ENCODE data around the gene EFEMP1. TPM values are rescaled to one million over a fixed set of nuclear protein-coding genes. Genes with fewer than 3 reads are reported as not detected.

EFEMP1 gene
- total RNA-seq, 1 experiment from 2014 or later, result 292 TPM

DNA sequence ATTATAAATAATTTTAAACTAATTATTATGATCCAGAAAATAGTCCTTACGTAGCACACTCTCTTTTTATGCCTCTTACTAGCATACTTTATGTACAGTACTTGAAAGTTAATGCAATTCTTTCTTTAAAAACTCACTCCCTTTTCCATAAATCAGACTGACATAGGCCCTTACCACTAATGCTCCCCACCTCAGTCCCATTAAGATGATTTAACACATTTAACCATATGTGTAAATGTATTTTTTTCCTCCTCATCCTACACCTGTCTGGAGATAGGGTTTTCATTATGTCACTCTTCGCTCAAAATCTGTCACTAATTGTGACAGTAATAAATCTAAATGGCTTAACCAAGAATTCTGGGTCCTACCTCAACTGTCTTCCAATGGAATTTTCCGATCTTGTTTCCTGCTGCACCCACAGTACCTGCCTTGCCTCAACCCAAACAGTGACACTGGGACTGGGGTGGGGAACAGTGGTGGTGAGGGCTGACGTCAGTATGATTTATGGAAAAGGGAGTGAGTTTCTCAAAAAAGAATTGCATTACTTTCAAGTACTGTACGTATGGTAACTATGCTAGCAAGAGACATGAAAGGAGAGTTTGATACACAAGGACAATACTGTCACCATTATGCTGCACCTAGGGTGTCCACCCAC lies 25.1 kb downstream of the EFEMP1 start:
- no peak for DNase-seq (ENCODE audit: low read depth)

DNA sequence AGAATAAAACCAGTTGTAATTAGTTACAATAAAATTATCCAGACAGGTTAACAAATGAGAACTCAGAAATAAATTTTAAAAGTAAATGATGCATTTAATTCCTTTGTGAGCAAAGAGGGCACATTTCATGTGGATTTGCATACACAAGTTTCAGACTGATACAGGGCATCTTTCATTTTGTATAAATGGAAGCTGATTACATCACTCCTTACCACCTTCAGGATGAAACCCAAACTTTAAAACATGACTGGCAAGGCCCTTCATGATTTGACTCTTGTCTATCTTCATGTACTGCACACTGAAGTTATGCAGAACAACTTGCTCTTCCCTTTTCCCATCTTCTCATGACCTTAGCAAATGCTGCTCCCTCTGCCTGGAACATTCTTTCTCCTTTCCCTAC lies 26.9 kb downstream of the EFEMP1 start:
- no peak for DNase-seq (ENCODE audit: low read depth)

DNA sequence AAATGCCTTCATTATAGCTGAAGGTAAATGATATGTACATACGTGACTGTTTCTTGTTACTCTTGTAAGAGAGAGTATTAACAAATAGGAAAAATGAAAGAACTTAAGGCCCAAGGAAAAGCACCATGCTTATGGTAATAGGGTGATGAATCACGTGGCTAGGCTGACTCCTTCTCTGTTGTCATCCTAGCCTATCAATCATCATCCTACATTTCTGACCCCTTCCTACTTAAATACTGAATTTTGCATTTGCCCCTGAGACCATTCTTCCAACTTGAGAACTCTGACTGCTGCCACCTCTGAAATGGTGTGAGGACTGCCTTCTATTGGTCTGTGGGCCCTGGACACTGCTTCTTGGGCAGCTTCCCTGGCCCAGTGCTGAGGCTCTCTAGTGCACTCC lies 28.9 kb downstream of the EFEMP1 start:
- no peak for DNase-seq (ENCODE audit: low read depth)

DNA sequence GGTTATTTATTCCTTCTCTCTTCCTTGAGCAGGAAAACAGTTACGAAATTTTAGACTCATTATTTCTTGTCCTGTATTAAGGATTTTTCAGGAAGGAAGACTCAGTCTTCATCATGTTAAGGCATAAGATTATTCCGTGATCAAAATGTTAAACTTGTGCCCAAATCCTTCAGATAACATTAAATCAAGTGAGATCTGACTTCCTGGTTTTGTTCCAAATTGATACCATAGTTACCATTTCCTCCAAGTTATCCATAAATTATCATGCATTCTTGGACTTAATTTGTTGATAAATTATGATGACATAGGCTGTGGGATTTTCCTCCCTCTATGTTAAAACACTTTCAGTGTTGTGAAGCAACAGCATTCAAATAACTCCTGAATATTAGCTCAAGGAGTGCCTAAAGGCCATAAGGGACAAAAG lies 31.9 kb downstream of the EFEMP1 start:
- DNase-seq (ENCODE audit: low read depth), result no peak

DNA sequence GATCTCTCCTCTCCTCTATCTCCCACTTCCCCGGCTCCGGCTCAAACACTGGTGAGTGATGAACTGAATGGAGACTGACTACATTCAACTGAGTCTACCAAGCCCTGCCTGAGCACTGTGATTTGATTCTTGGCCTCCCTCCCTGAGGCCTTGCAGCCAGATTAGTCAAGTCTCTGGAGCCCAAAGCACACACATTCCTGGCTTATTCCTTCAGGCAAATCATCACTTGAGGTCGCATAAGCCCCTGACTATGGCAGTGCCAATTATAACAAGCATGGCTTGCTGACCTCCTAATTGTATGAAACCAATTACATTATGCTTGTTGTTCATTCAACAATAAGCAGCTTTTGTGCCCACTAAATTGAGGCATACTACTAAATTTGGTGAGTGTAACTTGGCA lies 34.6 kb downstream of the EFEMP1 start:
- DNase-seq (ENCODE audit: low read depth), result peak; percentile 62

DNA sequence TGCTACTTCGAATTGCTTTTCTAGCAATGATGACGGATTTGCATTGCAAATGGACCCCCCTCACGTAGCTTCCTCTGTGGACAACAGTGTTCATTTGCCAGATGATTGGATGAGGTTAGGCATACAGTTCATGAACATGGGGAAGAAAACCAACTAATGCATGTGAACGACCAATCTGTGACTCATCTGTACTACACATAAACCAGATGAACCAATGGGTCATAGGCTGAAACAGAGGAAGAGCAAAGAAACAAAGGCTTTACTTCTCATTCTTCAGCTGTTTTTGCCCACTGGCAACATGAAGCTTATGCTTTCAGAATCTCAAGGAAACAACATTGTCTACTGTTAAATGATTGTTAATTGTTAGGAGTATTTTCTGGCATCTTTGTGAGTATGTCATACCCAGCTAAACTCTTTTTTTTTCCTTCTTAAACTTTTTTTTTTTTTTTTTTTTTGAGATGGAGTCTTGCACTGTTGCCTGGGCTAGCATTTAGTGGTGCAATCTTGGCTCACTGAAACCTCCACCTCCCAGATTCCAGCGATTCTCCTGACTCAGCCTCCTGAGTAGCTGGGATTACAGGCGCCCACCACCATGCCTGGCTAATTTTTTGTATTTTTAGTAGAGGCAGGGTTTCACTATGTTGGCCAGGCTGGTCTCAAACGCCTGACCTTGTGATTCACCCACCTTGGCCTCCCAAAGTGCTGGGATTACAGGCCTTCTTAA lies 35.5 kb downstream of the EFEMP1 start:
- DNase-seq (ENCODE audit: low read depth), result peak; percentile 77

DNA sequence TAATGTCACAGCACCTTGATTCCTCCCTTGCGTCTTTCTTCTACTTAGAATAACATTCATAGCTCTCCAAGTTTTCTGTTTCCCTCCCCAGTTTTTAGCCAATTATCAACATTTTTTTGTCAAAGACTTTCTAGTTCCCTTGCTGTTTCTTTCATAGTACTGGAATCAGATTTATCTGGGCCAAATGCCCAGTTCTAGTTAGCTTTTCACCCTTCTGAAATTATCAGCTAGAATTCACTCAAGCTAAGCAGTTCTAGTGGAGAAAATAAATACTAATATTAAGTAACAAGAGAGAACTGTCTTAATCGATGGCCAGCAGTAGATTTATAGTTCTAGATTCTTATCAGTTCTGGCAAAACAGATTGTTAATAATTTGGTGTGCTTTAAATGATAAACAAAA lies 36.2 kb downstream of the EFEMP1 start:
- DNase-seq (ENCODE audit: low read depth), result no peak

DNA sequence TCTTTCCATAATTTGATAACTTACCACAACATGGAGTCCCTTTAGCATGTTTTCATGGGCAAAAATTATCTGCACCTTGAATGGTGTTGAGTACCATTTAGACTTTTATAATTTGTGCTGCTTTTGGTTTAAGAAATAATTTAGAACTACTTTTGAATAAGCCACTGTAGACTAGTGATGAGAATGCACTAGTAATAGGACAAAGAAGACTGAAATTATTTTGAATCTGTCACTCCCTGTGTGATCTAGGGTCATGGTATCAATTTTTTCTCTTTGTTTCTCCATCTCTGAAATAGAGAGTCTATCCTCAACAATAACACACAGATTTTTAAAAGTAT lies 37.7 kb downstream of the EFEMP1 start:
- DNase-seq (ENCODE audit: low read depth), result no peak

DNA sequence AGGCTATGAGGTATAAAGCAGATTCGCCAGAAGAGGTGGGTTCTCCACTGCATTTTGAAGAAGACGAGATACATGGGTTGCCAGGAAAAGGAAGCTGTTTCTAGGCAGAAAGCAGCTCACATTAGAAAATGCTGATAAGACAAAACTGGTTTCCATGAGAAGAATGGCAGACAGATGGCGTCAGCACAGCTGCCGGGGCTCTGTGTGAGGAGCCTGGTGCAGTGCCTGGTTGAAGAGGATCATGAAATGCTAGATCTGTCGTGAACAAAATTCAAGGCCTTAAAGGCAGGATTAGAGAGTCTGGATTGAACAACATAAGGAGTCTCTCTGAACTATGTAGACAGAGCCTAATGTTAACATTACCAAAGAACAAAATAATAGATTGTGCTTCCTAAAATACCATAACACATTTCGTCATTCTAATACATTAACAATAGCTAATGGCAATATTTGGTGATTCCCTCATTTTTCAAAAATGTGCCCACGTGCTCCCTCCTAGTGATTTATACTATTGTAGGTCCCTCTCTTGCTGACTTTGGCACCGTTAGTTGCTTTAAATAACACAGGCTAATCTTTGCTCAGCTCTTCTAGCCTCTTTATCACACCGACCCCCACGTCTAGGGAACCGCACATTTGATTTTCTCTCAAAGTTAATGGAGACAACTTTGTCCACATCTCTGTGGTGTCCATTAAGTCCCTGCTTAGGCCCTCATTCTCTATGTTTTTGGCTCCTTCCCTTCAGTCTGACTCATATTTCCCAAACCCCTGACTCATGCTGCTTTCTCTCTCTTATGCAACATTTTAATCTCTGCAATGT lies 38.2 kb downstream of the EFEMP1 start:
- peak; percentile 90 for DNase-seq (ENCODE audit: low read depth)

DNA sequence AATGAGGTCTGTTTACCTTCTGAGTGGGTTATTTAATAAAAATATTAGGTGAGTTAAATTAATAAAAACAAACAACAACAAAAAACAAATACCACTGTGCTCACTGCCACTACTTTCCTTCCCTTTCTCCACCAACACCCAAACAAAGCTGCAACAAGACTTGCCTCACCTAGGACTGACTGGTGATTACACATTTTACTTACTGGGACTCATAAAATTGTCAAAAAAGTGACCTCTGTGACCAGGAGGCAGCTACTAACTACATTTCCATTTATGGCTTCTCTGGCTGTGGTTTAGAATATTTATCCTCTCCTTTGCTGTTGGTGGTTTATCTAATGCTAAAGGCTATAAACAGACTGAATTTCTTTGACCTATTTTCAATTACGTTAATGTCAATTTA lies 39.8 kb downstream of the EFEMP1 start:
- no peak for DNase-seq (ENCODE audit: low read depth)

DNA sequence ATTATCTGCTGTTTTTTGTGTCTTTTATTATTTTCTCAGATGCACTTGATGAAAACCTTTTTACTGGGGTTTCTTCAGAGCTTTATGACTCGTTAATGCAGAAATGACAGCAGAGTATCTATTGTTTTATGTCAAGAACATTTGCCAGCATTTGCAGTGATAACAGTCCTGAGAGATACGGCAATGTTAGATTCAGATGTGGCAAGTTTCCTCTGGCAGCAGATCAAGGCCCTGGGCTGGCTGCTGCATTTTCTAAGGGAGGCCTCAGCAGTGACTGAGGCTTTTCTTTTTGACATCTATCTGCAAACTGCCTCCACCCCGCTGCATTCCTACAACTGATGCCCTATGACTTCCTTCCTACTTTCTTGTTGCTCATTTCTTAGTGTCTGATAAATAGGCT lies 40.2 kb downstream of the EFEMP1 start:
- DNase-seq (ENCODE audit: low read depth), result no peak

DNA sequence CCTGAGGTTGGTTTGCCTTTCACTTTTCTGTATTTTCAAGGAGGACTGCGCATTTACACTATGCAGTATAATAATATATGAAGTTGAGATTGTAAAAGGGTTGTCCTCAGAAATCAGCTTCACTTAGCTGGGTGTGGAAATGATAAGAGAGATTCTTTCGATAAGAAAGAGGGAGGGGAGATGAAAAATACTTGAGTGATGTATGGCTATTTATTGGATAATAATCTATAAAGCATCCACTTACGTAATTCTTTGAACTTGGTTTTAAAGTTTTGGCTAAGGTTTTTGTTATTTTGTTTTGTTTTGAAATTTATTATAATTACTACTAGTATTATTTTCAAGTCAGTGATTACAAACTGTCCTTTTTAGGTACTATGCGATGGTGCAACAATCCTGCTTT lies 40.6 kb downstream of the EFEMP1 start:
- no peak for DNase-seq (ENCODE audit: low read depth)

DNA sequence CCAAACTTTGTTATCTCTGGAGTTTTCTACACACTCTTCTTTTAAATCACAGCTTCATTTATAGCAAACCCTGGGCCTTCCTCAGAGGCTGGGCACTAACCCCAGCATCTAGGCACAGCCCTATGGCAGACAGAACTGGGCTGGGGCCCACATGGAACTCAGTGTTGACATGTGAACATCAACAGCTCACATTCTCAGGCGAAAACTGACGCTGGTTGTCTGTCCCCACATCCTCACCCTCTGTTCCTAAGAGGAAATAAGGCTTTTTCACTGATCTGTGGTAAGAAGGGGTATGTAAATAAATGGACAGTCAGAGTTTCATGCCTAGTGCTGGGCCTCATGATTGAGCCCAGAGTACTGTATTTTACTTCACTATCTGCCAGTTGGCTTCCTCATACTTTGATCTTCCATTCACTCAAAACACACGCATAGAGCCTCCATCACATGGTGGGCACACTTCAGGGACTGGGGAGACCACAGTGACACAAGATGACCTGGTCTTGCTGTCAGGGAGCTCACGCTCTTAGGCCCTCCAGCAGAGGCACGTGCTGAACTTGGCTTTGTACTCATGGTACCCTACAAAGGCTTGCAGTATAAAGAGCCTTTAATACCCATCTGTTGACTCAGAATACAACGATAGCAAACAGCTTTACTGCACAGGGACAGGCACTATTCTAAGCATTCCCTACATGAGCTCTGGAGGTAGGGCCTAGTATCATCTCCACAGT lies 43.0 kb downstream of the EFEMP1 start:
- no peak for DNase-seq (ENCODE audit: low read depth)

DNA sequence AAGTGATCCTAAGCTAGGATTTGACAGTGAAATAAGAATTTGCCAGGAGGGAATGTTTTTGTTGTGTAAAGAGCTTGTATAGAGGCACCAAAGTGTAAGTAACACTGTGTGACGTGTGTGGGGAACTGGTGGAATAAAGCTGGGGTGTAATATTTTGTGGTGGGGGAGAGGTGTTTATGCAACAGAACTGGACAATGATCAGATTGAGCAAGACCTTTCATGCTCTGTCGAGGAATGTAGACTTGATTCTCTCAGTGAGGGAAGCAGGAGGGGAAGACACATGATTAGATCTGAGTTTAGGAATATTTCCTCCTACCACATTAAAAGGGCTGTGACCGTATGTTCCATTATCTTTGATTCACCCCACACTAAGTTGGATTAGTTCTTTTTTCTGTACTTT lies 43.6 kb downstream of the EFEMP1 start:
- DNase-seq (ENCODE audit: low read depth), result no peak

DNA sequence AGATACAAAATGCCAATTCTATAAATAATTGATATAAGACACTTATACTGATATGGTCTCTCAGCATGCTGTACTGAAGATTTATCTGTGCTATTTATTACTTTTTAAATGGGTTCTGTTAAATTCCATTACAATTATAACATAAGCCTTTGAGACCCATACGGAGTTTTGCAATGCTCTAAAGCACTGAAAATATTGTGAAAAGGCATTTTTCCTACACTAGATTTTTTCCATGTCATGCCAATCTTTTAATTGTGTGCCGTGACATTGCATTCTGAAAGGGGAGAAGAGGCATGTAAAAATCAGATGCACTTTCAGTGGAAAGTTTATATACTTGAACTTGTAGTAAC lies 46.5 kb downstream of the EFEMP1 start:
- DNase-seq (ENCODE audit: low read depth), result no peak

DNA sequence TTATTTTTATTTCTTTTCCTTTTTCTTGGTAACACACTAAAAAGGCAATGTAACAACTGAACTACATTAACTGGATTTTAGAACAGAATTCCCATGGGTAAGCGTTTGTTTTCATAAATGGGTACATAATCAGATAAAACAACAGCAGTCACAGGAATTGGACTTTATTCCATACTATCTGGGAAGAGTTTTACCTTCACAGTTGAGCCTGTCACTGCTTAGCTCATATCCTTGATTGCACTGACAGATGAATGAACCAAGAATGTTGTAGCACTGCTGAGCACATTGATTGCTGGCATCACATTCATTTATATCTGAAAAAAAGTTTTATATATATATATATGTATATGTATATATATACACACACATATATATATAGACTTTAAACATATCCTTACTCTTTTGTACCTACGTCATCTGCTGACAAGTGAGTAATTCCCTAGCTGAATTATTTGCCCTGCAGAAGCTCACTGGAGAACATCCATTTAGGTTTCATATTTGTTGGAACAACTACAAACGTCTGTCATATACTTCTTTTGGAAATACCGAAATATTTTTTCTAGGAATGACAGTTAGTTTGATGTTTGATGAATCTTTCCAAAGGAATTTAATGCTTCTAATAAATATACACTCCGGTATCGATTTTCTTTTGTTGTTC lies 47.0 kb downstream of the EFEMP1 start:
- no peak for DNase-seq (ENCODE audit: low read depth)

DNA sequence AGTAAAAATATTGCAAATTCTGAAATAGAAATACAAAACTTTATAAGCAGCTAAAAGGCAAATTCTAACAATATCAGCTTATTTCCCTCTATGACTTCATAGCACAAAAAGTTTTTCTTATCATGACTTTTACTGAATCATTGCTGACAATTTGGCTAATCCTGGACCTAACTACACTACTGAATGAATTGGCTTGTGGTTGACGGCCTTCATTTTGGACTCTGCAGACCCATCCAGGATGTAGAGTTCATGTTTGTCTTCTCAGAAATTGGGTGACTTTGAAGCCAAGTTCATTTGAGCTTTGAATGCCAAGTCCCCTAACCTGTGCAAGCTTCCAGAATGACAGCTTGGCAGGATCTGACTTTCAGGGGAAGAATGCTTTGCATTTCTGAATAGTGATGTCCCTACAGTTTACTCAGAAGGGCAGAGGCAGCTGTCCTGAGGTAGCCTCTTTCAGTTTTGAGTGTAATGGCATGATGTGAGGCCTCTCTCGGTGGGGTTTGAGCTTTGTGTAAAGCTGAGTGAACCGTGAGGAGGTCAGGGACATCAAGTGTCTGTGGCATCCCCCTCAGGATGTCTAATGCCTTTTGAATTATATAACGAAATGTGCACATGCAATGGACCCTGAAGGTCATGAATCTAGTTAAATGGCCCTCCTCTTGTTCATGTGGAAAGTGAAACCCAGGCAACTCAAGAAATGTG lies 48.0 kb downstream of the EFEMP1 start:
- DNase-seq (ENCODE audit: low read depth), result no peak

DNA sequence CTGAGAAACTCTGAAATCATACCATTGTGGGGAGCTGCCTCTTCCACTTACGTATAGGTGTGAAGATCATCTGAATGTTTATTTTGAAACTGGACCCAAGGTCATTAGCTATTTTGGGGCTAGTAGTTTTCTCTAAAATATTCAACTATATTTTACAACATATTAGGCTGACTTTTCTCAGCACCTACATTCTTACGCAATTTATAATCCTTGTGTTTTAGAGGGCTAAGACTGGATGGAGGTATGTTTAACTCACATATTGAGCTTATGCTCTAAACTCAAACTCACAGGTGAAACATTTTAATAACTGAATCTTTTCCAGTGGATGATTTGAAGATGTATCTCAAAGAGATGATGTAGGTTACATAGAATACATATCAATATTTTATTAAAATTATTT lies 49.2 kb downstream of the EFEMP1 start:
- no peak for DNase-seq (ENCODE audit: low read depth)

DNA sequence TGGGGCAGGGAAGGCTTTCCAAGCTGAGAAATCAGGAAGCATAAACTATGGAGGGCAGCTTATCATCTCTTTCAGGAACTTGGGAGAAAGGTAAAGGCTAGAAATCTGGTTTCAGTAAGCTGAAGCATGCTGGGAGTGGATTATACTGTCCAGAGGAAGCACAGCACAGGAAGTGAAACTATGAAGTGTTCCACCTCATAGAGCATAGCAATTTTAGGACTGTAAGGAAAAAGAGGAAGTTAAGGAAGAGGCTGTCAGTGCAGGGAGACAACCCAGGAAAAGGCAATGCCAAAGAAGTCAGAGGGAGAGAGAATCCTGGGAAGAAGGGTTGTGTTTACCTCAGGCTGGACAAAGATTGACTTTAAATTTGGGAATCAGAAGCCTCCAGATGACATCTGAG lies 51.9 kb downstream of the EFEMP1 start:
- no peak for DNase-seq (ENCODE audit: low read depth)

DNA sequence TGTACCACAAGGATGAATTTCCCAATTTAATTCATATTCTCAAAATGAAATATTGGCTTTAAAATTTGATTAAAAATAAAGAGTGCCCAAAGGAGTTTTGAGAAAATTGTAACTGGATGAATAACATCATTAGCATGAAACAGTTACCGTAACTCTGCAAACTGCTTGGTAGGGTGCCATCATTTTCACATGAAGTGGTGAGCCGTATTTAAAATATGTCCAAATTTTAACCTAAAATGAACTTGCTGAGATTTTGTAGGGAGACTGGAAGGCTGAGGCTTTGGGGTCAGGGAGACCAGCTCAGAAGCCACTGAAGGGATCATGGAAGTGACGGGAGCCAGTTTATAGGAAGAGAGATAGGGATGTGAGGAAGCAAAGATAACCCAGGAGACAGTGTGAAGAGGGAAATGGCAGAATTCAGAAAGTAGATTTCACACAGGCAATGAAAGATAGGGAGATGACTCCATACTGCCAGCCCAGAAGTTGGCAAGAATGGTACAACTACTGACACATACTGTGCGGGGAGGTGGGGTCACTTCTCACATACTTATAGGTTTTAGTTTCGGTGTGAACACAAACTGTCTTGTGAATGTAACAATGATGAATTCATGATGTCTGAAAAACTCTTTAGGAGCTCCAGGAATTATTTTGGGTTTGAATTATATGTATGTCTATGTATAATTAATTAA lies 53.8 kb downstream of the EFEMP1 start:
- DNase-seq (ENCODE audit: low read depth), result no peak

Measured in Daoy (cell line).